ENCODE measurements around the gene PIP4K2A.
A peak's percentile ranks its signal among the peaks of the same experiment; 100 is the strongest.

The PIP4K2A gene

GRCh38 chr10:22548344-22548743, 166.0 kb downstream of the PIP4K2A start:
- H4K20me1 ChIP-seq, result peaks cover 0 to 23% (median 0%) of the 10 kb centered on the region in 11 experiments; a peak in 2 of 22 replicates
- TF ChIP-seq Cebpa-rat (IDR thresholded peaks at IDR 0.05), result no peak
- H3K27ac ChIP-seq, result no peak overlapping the region
- no peak overlapping the region for H3K4me3 ChIP-seq
- no peak overlapping the region for H3K4me2 ChIP-seq
- H3K36me3 ChIP-seq, result peaks cover 35 to 100% (median 57%) of the 10 kb centered on the region in 11 experiments
- H3K9me3 ChIP-seq (replicated peaks in 1 of 11), result no peaks in the 10 kb centered on the region
- no peak overlapping the region for H3K9ac ChIP-seq
- H3K4me1 ChIP-seq, result peaks cover 0 to 11% (median 8%) of the 10 kb centered on the region in 10 experiments; a peak in 12 of 20 replicates
- H3K27me3 ChIP-seq, result no peaks in the 10 kb centered on the region

DNA sequence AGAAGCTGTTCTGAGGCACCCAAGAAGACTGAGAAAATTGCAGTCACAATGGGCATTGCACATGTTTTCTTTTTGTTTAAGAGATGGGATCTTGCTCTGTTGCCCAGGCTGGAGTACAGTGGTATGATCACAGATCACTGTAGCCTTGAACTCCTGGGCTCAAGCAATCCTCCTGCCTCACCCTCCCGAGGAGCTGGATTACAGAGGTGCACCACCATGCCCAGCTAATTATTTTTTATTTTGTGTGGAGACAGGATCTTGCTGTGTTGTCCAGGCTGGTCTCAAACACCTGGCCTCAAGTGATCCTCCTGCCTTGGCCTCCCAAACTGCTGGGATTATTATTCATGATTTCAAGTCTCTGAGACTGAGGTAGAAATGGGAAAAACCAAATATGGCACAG, 168.7 kb downstream of the PIP4K2A start:
- Histone ChIP-seq H4K20me1 (peaks cover 0 to 35% (median 0%) of the 10 kb centered on the region in 11 experiments; a peak in 1 of 22 replicates), H3K4me3 (no peak overlapping the region), H3K4me1 (peaks cover 0 to 11% (median 8%) of the 10 kb centered on the region in 10 experiments; a peak in 12 of 20 replicates), H3K27me3 (no peaks in the 10 kb centered on the region), H3K27ac (no peak overlapping the region), H3K9me3 (replicated peaks in 1 of 11) (no peaks in the 10 kb centered on the region), H3K9ac (no peak overlapping the region), H3K36me3 (peaks cover 46 to 100% (median 82%) of the 10 kb centered on the region in 11 experiments), H3K4me2 (no peak overlapping the region)
- no peak for TF ChIP-seq Cebpa-rat (IDR thresholded peaks at IDR 0.05)

- Histone ChIP-seq H3K9ac (no peak overlapping the region), H3K27me3 (no peaks in the 10 kb centered on the region), H3K36me3 (peaks cover 40 to 100% (median 72%) of the 10 kb centered on the region in 11 experiments), H3K4me1 (peaks cover 0 to 19% (median 12%) of the 10 kb centered on the region in 10 experiments; a peak in 12 of 20 replicates), H3K27ac (0 out of 22 replicates have a peak overlapping the region, but pooled peaks of 1 of the 11 experiments have one; percentile 19), H3K9me3 (replicated peaks in 1 of 11) (no peaks in the 10 kb centered on the region), H4K20me1 (peaks cover 0 to 30% (median 0%) of the 10 kb centered on the region in 11 experiments; a peak in 1 of 22 replicates), H3K4me3 (no peak overlapping the region), H3K4me2 (peak overlapping the region in 6 of 11 experiments; percentile 30 to 59 (median 41); a peak in 10 of 22 replicates)
- no peak for TF ChIP-seq Cebpa-rat (IDR thresholded peaks at IDR 0.05)
Observed at GRCh38 chr10:22544325-22545068, 169.9 kb downstream of the PIP4K2A start.

DNA sequence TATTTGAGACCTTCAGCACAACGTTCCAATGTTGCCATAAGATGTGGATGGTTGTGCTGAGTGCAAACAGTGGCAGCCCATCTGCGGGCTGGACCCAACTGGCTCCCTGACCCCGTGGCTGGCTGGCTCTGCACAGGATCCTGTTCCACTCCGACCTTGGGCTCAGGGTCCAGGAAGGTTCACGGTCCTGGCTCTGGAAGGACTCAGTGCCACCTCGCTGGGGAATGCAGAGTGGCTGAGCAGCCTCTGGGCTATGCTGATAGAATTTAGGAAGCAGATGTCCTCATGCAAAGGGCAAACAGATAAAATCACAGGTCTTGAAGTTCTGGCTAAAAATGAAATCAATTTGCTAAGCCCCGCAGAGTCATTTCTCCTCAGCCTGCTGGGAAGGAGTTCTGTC, 171.6 kb downstream of the PIP4K2A start:
- H3K4me3 ChIP-seq, result no peak overlapping the region
- H3K27me3 ChIP-seq, result no peaks in the 10 kb centered on the region
- no peaks in the 10 kb centered on the region for H3K9me3 ChIP-seq (replicated peaks in 1 of 11)
- no peak overlapping the region for H3K4me2 ChIP-seq
- H3K4me1 ChIP-seq, result peaks cover 0 to 26% (median 18%) of the 10 kb centered on the region in 10 experiments; a peak in 13 of 20 replicates
- no peak for TF ChIP-seq Cebpa-rat (IDR thresholded peaks at IDR 0.05)
- H3K27ac ChIP-seq, result no peak overlapping the region
- H4K20me1 ChIP-seq, result peaks cover 0 to 30% (median 0%) of the 10 kb centered on the region in 11 experiments; a peak in 1 of 22 replicates
- no peak overlapping the region for H3K9ac ChIP-seq
- H3K36me3 ChIP-seq, result peaks cover 41 to 100% (median 70%) of the 10 kb centered on the region in 11 experiments

GRCh38 chr10:22541900-22542299, 172.5 kb downstream of the PIP4K2A start:
- Histone ChIP-seq H3K9me3 (replicated peaks in 1 of 11) (no peaks in the 10 kb centered on the region), H3K4me3 (no peak overlapping the region), H3K27ac (no peak overlapping the region), H4K20me1 (peaks cover 0 to 30% (median 0%) of the 10 kb centered on the region in 11 experiments; a peak in 1 of 22 replicates), H3K36me3 (peaks cover 43 to 100% (median 68%) of the 10 kb centered on the region in 11 experiments), H3K27me3 (no peaks in the 10 kb centered on the region), H3K4me2 (no peak overlapping the region), H3K4me1 (peaks cover 0 to 26% (median 18%) of the 10 kb centered on the region in 10 experiments; a peak in 13 of 20 replicates), H3K9ac (no peak overlapping the region)
- TF ChIP-seq Cebpa-rat (IDR thresholded peaks at IDR 0.05), result no peak

GRCh38 chr10:22539579-22540298, 174.6 kb downstream of the PIP4K2A start:
- H3K4me3 ChIP-seq, result no peak overlapping the region
- H3K9ac ChIP-seq, result no peak overlapping the region
- H4K20me1 ChIP-seq, result peaks cover 0 to 24% (median 0%) of the 10 kb centered on the region in 11 experiments; a peak in 1 of 22 replicates
- H3K4me2 ChIP-seq, result peak overlapping the region in 7 of 11 experiments; percentile 10 to 46 (median 37); a peak in 9 of 22 replicates
- no peaks in the 10 kb centered on the region for H3K27me3 ChIP-seq
- H3K9me3 ChIP-seq (replicated peaks in 1 of 11), result 0 out of 22 replicates have a peak, but pooled peaks cover 0 to 4% (median 0%) of the 10 kb centered on the region in 11 experiments
- peaks cover 44 to 100% (median 60%) of the 10 kb centered on the region in 11 experiments for H3K36me3 ChIP-seq
- no peak for TF ChIP-seq Cebpa-rat (IDR thresholded peaks at IDR 0.05)
- H3K4me1 ChIP-seq, result peaks cover 0 to 22% (median 14%) of the 10 kb centered on the region in 10 experiments; a peak in 13 of 20 replicates
- no peak overlapping the region for H3K27ac ChIP-seq

GRCh38 chr10:22537810-22538209, 176.6 kb downstream of the PIP4K2A start:
- Histone ChIP-seq H3K4me1 (peaks cover 0 to 16% (median 10%) of the 10 kb centered on the region in 10 experiments; a peak in 13 of 20 replicates), H3K36me3 (peaks cover 44 to 95% (median 56%) of the 10 kb centered on the region in 11 experiments), H4K20me1 (0 out of 22 replicates have a peak, but pooled peaks cover 0 to 7% (median 0%) of the 10 kb centered on the region in 11 experiments), H3K9me3 (replicated peaks in 1 of 11) (0 out of 22 replicates have a peak, but pooled peaks cover 0 to 4% (median 0%) of the 10 kb centered on the region in 11 experiments), H3K27me3 (no peaks in the 10 kb centered on the region), H3K4me3 (no peak overlapping the region), H3K27ac (no peak overlapping the region), H3K9ac (no peak overlapping the region), H3K4me2 (no peak overlapping the region)
- TF ChIP-seq Cebpa-rat (IDR thresholded peaks at IDR 0.05), result no peak

GRCh38 chr10:22536620-22537019, 177.8 kb downstream of the PIP4K2A start:
- Histone ChIP-seq H3K4me3 (no peak overlapping the region), H3K9me3 (replicated peaks in 1 of 11) (peaks cover 0 to 4% (median 0%) of the 10 kb centered on the region in 11 experiments; a peak in 1 of 22 replicates), H4K20me1 (0 out of 22 replicates have a peak, but pooled peaks cover 0 to 2% (median 0%) of the 10 kb centered on the region in 11 experiments), H3K27me3 (no peaks in the 10 kb centered on the region), H3K9ac (no peak overlapping the region), H3K27ac (no peak overlapping the region), H3K4me2 (no peak overlapping the region), H3K4me1 (peaks cover 0 to 16% (median 10%) of the 10 kb centered on the region in 10 experiments; a peak in 15 of 20 replicates), H3K36me3 (peaks cover 37 to 83% (median 47%) of the 10 kb centered on the region in 11 experiments)
- no peak for TF ChIP-seq Cebpa-rat (IDR thresholded peaks at IDR 0.05)

Data from BLaER1 treated with 17β-estradiol and CSF1 and Interleukin-3, amounts not matched to agents 10 nM and 100 nM (cell line).